ENCODE results near the gene FASN. TPM values are rescaled to one million over a fixed set of nuclear protein-coding genes. Genes with fewer than 3 reads are reported as not detected.

The FASN gene
- total and polyA plus RNA-seq, 2 of the 13 experiments (the other 11 are each of a cell fraction or from before 2014, with no cell fraction given) = 51.7 to 101 TPM

- peak; percentile 98 for TF ChIP-seq ZNF563 (CRISPR knock-in tag; IDR thresholded peaks at IDR 0.05)
- peak; percentile 67; the same call in 1 of the 2 replicates for TF ChIP-seq HMGXB3 (CRISPR knock-in tag; IDR thresholded peaks at IDR 0.05; ENCODE audit: borderline replicate concordance)
- TF ChIP-seq NFYB (CRISPR knock-in tag; IDR thresholded peaks at IDR 0.05) = peak; percentile 95
- TF ChIP-seq ZNF7 (CRISPR knock-in tag; IDR thresholded peaks at IDR 0.05) = no peak
- TF ChIP-seq ZNF850 (CRISPR knock-in tag; conservative IDR thresholded peaks at IDR 0.05) = 0 out of 2 replicates have a peak, but pooled peaks have one; percentile 47
- peak; percentile 82 for TF ChIP-seq ZBTB14 (CRISPR knock-in tag; IDR thresholded peaks at IDR 0.05)
- TF ChIP-seq ZBTB39 (CRISPR knock-in tag; IDR thresholded peaks at IDR 0.05) = no peak; the same call in 1 of the 2 replicates
- peak; percentile 72; the same call in 1 of the 2 replicates for TF ChIP-seq GPN1 (CRISPR knock-in tag; IDR thresholded peaks at IDR 0.05; ENCODE audit: borderline replicate concordance)
- peak; percentile 85 for TF ChIP-seq PHF8 (CRISPR knock-in tag; IDR thresholded peaks at IDR 0.05)
- TF ChIP-seq SALL1 (CRISPR knock-in tag; IDR thresholded peaks at IDR 0.05) = peak; percentile 94
- peak; percentile 14; the same call in 1 of the 2 replicates for TF ChIP-seq ZKSCAN8 (CRISPR knock-in tag; IDR thresholded peaks at IDR 0.05; ENCODE audit: borderline replicate concordance)
- TF ChIP-seq ZNF841 (CRISPR knock-in tag; IDR thresholded peaks at IDR 0.05; ENCODE audit: borderline replicate concordance) = peak; percentile 45; the same call in 1 of the 2 replicates
- peak; percentile 72; the same call in 1 of the 2 replicates for TF ChIP-seq ZNF674 (CRISPR knock-in tag; IDR thresholded peaks at IDR 0.05; ENCODE audit: low read depth)
- TF ChIP-seq ZNF607 (CRISPR knock-in tag; IDR thresholded peaks at IDR 0.05; ENCODE audit: borderline replicate concordance) = peak; percentile 98; the same call in 1 of the 2 replicates
- TF ChIP-seq TFAP4 (IDR thresholded peaks at IDR 0.05; ENCODE audit: borderline replicate concordance, low read depth) = 0 out of 2 replicates have a peak, but pooled peaks have one; percentile 16
- TF ChIP-seq ZNF552 (CRISPR knock-in tag; IDR thresholded peaks at IDR 0.05; ENCODE audit: borderline replicate concordance) = peak; percentile 57
- TF ChIP-seq ZNF766 (CRISPR knock-in tag; IDR thresholded peaks at IDR 0.05; ENCODE audit: borderline replicate concordance) = no peak
Observed at GRCh38 chr17:82037092-82037888, 60.7 kb downstream of the FASN start, which contains the start of gene DCXR (continued).

Measured in HepG2 (cell line).